ENCODE data around the gene CHMP1B.

The CHMP1B gene

DNA sequence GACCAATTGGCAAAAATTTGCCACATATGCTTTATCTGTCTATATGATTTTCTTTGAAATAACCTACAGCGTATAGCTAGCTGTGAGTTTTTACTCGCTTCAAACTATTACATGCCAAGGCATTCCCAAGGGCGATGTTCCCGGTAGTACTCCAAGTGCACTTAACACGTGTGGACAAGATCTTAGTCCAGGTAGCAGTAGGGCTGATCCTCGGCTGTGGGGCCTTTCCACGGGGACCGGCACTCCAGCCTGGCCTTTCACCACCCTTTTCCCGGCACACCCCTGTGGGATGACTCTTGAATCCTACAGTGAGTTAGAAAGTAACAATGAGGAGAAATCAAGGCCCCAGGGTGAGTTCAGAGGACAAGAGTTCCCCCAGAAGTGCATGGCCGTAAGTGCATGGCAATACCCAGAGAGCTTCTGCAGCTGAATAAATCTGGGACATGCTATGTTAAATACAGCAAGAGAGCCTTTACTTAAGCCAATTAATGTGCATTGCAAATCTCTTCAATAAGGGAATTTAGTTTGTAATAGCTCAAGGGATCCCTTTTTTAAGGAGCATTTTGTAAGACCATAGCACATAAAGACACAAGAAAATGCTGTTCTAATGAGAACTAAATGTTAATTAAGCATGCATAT is 26.4 kb downstream of the CHMP1B start:
- Histone ChIP-seq H3K4me3 (ENCODE audit: low read length) (no peak overlapping the region), H3K27me3 (replicated peaks; ENCODE audit: insufficient read depth, low read length) (no peaks in the 10 kb centered on the region), H4K20me1 (ENCODE audit: insufficient read depth, low read length) (no peaks in the 10 kb centered on the region), H2AFZ (ENCODE audit: low read length) (no peak overlapping the region), H3K9ac (ENCODE audit: low read length) (no peak overlapping the region), H3K4me1 (ENCODE audit: low read length) (no peaks in the 10 kb centered on the region), H3K79me2 (ENCODE audit: low read length) (no peaks in the 10 kb centered on the region), H3F3A (ENCODE audit: insufficient read depth, low read length) (no peaks in the 10 kb centered on the region), H3K9me2 (replicated peaks; ENCODE audit: insufficient read depth, low read length) (no peaks in the 10 kb centered on the region), H3K27ac (ENCODE audit: low read length) (no peak overlapping the region), H3K4me2 (ENCODE audit: low read depth, low read length) (no peak overlapping the region), H3K9me3 (replicated peaks; ENCODE audit: insufficient read depth, low read length) (no peaks in the 10 kb centered on the region), H3K36me3 (replicated peaks; ENCODE audit: insufficient read depth, low read length) (no peaks in the 10 kb centered on the region)
- no peak for TF ChIP-seq EZH2 (optimal IDR thresholded peaks at IDR 0.05; ENCODE audit: low read depth, low read length)
- no peak for TF ChIP-seq EZH2phosphoT487 (IDR thresholded peaks at IDR 0.05; ENCODE audit: low read length)
- TF ChIP-seq, protein P1, sequence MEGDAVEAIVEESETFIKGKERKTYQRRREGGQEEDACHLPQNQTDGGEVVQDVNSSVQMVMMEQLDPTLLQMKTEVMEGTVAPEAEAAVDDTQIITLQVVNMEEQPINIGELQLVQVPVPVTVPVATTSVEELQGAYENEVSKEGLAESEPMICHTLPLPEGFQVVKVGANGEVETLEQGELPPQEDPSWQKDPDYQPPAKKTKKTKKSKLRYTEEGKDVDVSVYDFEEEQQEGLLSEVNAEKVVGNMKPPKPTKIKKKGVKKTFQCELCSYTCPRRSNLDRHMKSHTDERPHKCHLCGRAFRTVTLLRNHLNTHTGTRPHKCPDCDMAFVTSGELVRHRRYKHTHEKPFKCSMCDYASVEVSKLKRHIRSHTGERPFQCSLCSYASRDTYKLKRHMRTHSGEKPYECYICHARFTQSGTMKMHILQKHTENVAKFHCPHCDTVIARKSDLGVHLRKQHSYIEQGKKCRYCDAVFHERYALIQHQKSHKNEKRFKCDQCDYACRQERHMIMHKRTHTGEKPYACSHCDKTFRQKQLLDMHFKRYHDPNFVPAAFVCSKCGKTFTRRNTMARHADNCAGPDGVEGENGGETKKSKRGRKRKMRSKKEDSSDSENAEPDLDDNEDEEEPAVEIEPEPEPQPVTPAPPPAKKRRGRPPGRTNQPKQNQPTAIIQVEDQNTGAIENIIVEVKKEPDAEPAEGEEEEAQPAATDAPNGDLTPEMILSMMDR (IDR thresholded peaks at IDR 0.05; ENCODE audit: low read length) = no peak
- no peak for DNase-seq

DNA sequence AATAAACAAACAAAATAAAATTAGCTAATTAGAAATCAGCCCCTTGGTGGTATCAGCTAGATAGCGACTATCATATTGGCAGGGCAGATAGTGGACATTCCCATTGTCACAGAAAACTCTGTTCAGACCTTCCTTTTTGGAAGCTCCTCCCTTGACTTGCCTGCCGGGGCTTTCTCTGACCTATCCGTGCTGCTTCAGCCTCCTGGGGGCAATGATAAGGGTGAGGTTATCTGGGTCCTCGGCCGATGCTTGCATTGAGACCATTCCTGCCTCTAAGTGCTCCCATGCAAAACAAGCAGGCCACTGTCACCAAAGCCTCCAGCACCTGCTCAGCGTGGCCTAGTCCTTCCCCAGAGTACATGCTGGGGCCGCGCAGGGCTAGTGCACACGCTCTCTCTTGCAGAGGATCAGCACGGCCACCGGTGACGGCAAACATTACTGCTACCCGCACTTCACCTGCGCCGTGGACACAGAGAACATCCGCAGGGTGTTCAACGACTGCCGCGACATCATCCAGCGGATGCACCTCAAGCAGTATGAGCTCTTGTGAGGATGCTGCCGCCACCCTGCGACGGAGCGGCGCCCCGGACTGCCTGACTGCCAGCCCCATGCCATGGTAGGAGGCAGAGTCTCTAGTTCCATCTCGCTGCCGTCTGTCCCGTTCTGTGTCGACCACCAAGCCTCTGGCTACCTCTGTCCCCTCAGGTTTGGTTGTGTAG is 29.5 kb downstream of the CHMP1B start:
- TF ChIP-seq EZH2 (optimal IDR thresholded peaks at IDR 0.05; ENCODE audit: low read depth, low read length) (no peak), EZH2phosphoT487 (IDR thresholded peaks at IDR 0.05; ENCODE audit: low read length) (no peak)
- TF ChIP-seq, protein P1 (IDR thresholded peaks at IDR 0.05; ENCODE audit: low read length) = no peak
- Histone ChIP-seq H2AFZ (ENCODE audit: low read length) (no peak overlapping the region), H3K9me2 (replicated peaks; ENCODE audit: insufficient read depth, low read length) (no peaks in the 10 kb centered on the region), H3F3A (ENCODE audit: insufficient read depth, low read length) (no peaks in the 10 kb centered on the region), H4K20me1 (ENCODE audit: insufficient read depth, low read length) (no peaks in the 10 kb centered on the region), H3K27ac (ENCODE audit: low read length) (no peak overlapping the region), H3K79me2 (ENCODE audit: low read length) (no peaks in the 10 kb centered on the region), H3K9me3 (replicated peaks; ENCODE audit: insufficient read depth, low read length) (no peaks in the 10 kb centered on the region), H3K36me3 (replicated peaks; ENCODE audit: insufficient read depth, low read length) (no peaks in the 10 kb centered on the region), H3K27me3 (replicated peaks; ENCODE audit: insufficient read depth, low read length) (no peaks in the 10 kb centered on the region), H3K9ac (ENCODE audit: low read length) (no peak overlapping the region), H3K4me3 (ENCODE audit: low read length) (no peak overlapping the region), H3K4me2 (ENCODE audit: low read depth, low read length) (no peak overlapping the region), H3K4me1 (ENCODE audit: low read length) (no peaks in the 10 kb centered on the region)
- no peak for DNase-seq

DNA sequence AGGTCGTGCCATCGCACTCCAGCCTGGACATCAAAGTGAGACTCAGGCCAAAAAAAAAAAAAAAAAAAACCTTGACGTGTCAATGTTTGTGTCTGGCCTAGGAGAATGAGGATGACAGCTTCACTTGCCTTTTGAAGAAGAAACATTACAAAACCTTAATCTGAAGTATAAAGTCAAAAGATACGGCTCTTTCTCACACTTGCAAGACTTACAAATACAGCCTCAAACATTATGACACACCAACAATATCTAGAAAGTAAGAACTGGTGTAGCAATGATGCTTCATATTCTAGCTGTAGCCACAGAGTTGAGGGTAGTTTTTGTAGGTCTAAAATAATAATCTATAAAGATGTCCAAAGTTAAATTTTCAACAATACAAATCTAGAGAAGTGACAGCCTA is 31.4 kb downstream of the CHMP1B start:
- no peaks in the 10 kb centered on the region for H3K79me2 ChIP-seq (ENCODE audit: low read length)
- H3K27me3 ChIP-seq (replicated peaks; ENCODE audit: insufficient read depth, low read length) = no peaks in the 10 kb centered on the region
- DNase-seq = no peak
- no peaks in the 10 kb centered on the region for H3K4me1 ChIP-seq (ENCODE audit: low read length)
- no peaks in the 10 kb centered on the region for H3K9me2 ChIP-seq (replicated peaks; ENCODE audit: insufficient read depth, low read length)
- H3K9ac ChIP-seq (ENCODE audit: low read length) = no peak overlapping the region
- H2AFZ ChIP-seq (ENCODE audit: low read length) = no peak overlapping the region
- H3K36me3 ChIP-seq (replicated peaks; ENCODE audit: insufficient read depth, low read length) = no peaks in the 10 kb centered on the region
- no peak overlapping the region for H3K4me3 ChIP-seq (ENCODE audit: low read length)
- no peaks in the 10 kb centered on the region for H3K9me3 ChIP-seq (replicated peaks; ENCODE audit: insufficient read depth, low read length)
- no peak overlapping the region for H3K4me2 ChIP-seq (ENCODE audit: low read depth, low read length)
- no peak overlapping the region for H3K27ac ChIP-seq (ENCODE audit: low read length)
- TF ChIP-seq, protein P1 (IDR thresholded peaks at IDR 0.05; ENCODE audit: low read length) = no peak
- no peak for TF ChIP-seq EZH2phosphoT487 (IDR thresholded peaks at IDR 0.05; ENCODE audit: low read length)
- no peak for TF ChIP-seq EZH2 (optimal IDR thresholded peaks at IDR 0.05; ENCODE audit: low read depth, low read length)
- no peaks in the 10 kb centered on the region for H3F3A ChIP-seq (ENCODE audit: insufficient read depth, low read length)
- H4K20me1 ChIP-seq (ENCODE audit: insufficient read depth, low read length) = no peaks in the 10 kb centered on the region

Measured in MM.1S (cell line).